Activated CD4-positive, alpha-beta T cell treated with anti-CD3 and anti-CD28 coated beads, Interleukin-10, Interleukin-2, amounts not matched to agents 100 ng/mL and 50 ng/mL, durations not matched to agents 16 hours and 8 hours (primary cell): Measurements from ENCODE around the gene FOXF1.

Experiments
- DNase-seq: peaks from one replicate; pipeline ENCODE4 v3.0.0-alpha.2; 2020

FOXF1 gene

DNA sequence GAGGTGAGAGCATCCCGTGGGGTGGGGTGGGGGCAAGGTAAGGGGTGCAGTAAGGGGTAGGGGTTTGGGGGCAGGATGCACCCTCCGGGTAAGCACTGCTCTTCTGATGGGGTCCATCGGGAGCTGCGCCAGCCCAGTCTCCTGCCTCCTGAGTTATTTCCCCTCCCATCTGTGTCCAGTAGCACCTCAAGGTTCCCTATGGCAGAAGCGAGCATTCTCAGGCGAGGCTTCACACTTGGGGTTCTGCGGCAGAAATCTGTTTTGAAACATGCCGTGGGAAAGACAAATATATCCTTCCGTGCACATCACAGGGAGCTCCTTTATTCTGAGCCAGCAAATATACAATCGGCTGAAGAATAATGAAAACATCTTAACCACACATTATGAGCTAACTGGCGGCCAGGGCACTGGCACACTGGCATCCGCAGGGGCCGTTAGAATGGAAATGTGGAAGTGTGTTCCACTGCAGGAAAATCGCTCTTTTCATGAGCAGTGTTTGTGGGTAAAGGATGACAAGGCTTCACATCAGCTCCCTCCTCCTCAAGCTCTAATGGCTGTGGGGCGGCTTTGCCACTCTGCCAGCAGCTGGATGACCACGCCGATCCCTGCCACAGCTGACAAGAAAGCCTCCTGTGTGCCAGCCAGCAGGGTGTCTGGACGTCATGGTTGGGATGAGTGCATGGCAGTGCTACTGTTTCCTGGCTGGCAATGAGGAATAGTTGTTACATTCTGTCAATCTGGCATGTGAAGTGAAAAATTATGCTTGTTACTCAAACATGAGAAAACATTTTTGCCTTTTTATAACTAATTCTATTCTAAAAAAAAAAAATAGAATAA lies 24.7 kb downstream of the FOXF1 start:
- no peak for DNase-seq

DNA sequence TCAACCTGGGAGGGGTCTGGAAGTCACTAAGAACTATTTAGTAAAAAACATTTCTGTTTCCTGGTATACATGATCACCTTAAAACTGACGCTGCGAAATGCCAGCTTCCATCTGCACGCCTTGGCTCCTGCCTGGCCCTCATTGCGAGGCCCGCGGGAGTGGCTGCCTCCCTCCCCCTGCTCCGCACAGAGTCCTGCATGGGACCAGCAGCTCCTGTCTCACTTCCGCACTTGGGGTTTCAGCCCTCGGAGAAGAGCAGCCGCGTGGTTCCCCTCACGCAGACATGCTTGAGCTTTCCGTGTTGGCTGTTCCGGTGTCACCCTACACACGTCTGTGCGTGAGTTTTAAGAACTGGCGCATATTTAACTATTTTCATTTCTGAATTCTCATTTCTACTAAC lies 26.3 kb downstream of the FOXF1 start:
- DNase-seq: no peak

DNA sequence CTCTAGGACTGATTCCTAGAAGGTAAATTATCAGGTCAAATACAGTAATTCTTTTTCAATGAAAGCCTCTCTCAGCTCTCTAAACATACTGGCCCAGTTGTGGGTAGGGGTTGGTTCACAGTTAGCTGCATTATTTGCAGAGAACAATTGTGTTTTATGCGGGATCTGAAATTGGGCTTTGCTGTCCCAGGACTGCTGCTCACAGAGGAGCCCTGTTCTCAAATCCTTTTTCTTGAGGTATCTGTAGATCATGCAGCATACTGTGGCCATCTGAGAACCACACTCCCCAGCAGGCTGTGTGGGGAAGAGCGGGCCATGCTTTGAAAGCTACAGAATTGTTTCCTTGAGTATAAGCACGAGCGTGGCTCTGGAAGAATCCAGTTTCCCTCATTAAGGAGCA lies 27.2 kb downstream of the FOXF1 start:
- DNase-seq: no peak

DNA sequence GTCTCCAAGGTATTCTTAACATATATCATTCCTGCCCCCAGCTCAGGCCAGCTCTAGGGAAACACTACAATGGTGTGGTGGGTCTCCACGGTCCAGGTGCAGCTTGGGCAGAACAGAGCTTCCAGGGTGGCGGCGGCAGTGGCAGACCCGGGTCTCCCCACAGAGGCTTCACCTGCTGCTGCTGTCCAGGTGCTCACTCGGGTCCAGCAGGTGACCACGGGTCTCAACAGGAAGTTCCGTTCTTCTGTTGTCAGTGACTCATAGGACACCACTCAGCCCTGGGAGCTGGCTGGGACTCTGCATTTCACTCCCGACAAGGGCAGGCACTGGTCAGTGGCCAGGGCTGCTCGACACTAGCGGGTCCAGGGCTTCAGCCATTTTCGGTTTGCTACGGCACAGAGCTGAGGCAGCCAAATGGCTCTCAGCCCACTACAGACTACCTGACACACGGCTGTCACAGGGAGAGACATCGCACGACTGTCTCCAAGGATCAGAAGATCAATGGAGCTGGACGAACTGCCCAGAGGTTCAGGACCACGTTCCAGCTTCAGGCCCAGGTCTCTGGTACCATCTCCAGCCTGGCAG lies 28.0 kb downstream of the FOXF1 start:
- no peak for DNase-seq

DNA sequence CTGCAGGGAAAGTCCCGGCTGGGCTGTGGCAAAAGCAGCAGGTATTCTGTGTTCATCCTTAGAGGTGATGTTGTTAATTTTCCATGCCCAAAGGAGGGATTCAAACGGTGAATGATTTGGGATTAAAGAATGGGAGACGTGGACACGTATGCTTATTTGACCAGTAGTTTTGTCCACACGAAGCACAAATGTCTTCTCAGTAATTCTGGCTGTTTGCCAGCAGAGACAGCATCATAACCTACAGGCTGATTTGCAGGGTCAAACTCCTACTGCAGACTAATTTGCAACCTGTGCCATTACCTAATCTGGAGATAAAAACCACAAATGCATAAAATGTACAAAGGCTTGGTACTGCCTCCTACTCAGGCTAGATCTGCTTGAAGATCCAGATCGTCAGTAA lies 30.6 kb downstream of the FOXF1 start:
- no peak for DNase-seq

DNA sequence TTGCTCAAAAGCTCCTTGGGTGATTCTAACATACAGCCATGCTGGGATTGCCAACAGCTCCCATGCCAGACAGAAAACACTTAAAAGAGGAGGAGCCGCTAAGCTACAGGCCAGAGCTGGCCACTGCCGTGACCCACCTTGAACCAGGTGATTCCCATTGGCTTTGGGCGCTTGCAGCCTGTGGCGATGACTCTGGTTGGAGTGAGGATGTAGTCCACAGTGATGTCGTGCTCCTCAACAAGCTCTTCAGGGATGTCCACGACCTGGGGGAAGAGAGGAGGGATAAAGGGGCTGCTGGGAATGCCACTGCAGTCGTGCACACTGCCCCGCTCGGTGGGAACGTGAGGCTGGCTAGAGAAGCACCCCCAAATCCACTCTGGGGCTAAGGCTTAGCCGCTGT lies 31.2 kb downstream of the FOXF1 start:
- DNase-seq: no peak

DNA sequence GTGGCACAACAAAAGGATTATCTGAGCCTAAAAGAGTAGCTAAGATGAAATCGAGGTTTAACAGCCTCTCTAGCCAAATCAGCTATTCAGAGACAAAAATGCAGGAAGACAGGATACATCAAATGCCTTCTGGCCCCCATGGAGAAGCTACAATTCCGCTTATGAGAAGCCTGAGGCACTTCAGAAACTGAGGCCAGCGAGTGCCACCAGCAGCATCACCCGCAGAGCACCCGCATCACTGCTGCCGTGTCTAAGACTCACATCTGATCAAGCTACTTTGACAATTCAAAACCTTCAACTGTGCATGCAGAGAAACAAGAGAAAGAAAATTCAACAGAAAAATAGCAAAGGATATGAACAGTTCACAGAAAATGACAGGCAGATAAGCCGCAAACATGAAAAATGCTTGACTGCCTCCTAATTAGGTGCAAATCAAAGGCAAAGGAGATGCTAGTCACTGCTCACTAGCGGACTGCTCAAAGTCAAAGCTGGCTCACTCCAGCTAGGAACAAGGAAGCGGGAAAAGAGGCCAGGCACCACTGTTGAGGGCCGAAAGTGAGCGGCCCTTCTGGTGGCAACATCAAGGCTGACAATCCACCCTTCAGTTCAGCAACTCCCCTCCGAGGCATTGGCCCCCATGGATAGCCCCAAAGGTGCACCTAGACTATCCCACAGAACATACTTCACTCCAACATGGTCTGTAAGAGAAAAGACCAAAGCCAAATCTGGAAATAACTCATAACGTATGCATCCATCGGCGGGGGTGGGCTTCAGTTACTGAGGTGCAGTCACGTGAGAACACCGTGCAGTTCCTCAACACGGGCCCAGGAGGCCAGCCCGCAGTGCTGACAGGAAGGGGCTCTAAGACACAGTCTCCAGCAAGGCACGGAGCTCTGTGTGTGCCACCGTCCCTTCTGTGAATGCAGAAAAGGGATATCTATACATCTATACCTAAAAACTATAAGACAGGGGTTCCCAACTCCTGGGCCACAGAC lies 32.7 kb downstream of the FOXF1 start:
- no peak for DNase-seq

DNA sequence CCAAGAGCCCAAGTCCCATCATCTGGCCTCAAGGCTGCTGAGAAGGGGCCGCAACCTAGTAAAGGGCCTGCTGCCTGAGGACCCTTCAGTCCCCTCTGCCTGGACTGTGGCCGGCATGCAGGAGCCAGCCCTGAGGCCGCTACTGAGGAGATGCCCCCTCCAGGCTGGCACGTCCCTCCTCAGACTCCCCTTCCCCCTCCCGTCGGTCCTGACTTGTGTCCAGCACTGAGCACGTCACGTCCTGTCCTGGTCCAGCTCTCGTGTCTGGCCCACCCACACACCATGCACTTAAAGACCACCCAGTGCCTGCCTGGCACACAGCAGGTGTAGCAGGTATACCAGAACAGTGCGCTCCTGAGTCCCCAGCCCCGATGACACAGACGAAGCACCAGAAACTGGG lies 35.2 kb downstream of the FOXF1 start:
- DNase-seq: no peak

DNA sequence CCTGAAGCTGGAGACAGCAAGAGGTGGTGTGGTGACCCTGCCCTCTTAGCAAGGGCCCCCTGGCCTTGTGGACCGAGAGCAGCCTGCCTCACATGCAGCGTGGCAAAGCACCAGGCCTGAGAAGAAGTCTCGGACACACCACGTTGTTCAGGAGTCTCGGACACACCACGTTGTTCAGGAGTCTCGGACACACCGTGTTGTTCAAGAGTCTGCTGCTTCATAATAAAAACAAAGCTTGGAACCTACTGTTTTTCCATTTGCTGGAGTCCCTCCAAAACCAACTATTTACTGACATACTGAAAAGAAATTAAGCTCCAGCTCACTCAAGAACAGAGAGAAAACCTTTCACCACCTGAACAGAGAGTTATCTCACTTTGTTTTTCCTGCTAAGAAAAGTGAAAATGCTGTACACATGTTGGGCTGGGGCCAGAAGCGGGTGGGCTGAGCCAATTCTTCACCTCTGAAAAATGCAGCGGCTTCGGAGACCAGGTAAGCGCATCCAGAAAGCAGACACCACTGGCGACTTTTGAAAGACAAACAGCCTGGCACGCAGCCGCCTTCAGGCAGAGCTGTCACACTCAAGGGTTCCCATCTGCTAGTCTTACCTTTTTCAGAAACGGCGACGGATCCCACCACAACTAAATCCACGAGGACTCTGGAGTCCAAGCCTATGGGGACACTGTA lies 35.8 kb downstream of the FOXF1 start:
- DNase-seq: no peak

DNA sequence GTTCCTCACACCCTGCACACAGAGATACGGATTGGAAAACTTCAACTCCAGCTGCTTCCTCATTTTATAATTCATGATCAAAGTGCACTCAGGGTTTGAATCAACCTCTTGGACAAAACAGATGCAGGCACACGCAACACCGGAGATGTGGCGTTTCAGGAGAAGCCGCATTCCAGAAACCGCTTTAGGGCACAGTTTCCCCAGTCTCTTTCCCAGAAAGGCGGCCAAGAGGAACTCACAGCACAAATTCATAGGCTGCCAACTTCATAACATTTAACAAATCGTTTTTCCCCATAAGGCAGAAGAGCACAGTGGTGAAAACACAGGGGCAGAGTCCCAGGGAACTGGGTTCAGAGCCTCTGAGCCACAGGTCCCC lies 36.3 kb downstream of the FOXF1 start:
- no peak for DNase-seq

DNA sequence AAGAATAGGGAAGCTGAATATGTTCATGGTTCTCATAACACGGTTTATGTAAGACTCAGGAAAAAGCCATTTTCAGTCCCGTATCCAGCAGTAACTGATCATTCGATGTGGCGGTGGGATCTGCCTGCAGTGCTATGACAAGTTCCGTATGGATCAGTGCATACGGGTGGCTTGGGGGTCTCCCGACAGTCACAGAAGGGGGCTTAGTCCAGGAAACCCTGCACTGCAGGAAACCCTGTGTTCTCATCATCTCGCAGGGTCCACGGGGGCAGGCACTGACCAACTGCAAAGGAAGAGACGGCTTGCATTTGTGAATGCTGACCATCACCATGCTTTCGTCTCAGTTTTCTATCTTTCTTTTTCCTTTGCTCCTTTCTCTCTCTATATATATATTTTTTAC lies 37.0 kb downstream of the FOXF1 start:
- DNase-seq: no peak

DNA sequence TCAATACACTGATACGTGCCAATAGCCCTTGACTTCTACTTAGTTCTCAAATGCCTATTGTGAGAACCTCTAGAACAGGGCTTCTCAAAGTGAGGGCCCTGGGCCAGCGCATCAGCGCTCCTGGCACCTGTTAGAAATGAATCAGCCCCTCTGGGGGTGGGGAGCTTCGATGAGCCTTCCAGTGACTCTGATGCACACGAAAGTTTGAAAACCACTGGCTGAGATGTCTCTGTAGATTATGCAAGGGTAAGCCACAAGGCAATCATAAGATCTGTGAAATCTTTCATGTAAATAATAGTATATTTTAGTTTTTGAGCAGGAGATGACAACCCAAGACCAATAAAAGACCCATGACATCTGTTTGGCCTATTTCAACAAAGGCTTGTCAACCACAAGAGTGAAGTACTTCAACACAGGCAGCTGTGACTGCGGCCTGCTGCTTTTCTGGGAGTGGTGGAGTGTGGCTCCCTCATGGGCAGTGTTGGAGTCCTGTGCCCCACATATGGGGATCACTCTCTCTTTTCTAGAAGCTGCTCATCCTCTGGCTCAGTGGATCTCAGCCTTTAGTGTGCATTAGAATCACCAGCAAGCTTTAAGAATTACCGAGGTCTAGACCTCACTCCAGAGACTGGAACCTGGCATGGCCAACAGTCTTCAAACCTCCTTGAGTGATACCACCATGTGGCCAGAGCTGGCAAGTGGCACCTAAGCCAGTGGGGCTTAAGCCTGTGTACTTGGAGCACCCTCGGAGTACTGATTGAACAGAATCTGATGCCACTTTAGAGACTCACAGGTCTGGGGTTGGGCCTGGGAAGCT lies 39.0 kb downstream of the FOXF1 start:
- peak; percentile 69 for DNase-seq

DNA sequence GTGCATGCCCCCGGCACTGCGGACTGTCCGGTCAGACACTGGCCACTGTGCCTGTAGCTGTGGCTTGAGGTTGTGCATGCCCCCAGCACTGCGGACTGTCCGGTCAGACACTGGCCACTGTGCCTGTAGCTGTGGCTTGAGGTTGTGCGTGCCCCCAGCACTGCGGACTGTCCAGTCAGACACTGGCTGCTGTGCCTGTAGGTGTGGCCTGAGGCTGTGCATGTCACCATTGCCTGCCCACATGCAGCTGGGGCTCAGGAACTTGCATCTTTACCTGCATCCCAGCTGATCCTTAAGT lies 39.5 kb downstream of the FOXF1 start:
- no peak for DNase-seq

DNA sequence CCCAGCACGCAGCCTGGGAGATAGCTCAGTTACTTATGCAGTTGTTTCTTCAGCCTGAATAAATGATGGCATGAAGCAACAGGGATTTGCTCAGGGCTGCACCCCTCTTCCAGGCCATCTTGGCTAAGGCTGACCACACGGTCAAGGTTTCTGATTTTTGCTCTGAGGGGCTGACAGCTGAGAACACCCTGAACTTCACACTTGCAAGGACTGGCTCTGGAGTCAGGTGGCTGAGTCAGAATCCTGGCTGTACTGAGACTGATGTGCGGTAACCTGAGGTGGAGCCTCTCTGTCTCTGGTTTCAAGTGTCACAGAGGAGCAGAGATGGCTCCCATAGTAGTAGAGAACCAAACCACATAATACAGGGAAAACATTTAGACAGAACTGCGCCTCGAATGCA lies 40.0 kb downstream of the FOXF1 start:
- DNase-seq: no peak

DNA sequence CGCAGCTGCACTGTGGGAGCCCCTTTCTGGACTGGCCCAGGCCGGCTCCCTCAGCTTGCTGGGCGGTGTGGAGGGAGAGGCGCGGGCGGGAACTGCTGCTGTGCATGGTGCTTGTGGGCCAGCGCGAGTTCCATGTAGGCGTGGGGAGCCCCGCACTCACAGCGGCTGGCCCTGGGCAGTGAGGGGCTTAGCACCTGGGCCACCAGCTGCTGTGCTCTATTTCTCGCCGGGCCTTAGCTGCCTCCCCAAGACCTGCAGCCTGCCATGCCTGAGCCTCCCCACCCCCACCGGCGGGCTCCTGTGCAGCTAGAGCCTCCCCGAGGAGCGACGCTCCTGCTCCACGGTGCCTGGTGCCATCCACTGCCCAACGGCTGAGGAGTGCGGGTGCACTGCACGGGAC lies 43.0 kb downstream of the FOXF1 start:
- no peak for DNase-seq

DNA sequence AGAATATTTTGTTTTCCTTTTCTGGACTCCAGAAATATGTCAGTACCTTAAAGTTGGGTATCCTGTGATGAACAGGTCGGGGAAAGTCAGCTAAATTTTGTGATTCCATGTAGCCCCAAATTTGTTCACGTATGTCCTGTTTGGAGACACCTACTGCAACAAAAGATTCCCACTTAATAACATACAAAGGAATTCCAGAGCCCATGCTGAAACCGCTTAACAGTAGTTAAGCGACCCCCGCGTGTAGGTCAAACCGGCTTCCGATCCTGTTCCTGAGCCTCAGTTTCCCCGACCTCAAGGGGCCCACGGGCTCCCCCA lies 44.2 kb downstream of the FOXF1 start:
- DNase-seq: no peak

DNA sequence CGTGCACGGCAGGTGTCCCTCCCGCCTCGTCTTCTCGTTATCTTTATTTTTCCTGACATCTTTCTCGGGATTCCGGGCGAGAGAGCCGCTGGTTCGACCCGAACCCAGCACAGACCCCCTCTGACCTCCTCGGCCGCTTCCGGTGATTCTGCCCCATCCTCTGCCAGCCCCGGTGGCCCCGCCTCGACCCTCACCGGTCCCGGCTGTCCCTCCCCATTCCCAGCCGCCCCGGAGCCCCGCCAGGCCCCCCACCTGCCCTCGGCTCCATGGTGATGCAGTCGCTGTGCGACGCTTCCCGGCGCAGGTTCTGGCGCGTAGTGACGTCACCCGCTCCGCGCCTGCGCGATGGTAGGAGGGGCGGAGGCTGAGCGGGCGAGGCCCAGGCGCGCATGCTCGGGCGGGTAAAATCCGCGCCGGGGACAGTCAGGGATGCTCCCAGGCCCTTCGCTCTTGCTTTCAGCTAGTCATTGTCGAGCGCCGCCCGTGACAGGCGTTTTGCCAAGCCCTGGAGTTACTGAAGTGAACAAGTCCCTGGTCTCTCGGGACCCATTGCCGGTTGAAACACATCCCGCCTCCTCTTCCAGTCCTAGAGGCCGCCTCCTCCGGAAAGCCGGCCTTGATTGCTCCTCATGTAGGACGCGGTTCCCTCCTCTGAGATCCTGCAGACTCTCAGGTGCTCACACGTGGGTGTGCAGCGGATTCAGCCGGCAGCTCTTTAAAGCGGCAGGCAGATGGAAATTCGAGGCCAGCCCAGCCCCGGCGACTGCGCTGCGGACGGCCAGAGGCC lies 44.8 kb downstream of the FOXF1 start, which contains the start of gene MTHFSD:
MTHFSD (minus strand) TSS at position 319 of the 787 bp plus-strand sequence; CDS start at position 268, 51 bp downstream.
- peak; percentile 96 for DNase-seq

DNA sequence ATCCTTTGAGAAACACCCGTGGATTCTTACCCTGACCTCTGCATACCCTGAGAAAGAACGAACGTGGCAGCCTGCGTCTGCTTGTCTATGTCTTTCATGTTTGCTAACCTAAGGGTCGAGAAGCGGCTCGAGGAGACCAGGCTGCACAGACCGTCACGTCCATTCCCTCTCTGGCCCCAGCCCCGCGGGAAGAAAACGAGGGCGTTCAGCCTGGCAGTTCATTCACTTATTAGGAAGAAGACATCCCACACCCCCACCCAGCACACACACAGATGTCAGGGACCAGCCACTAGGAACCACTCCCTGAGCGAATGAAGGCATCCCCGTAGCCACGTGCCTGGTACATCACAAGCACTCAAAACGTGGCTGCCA lies 45.4 kb downstream of the FOXF1 start:
- DNase-seq: no peak

DNA sequence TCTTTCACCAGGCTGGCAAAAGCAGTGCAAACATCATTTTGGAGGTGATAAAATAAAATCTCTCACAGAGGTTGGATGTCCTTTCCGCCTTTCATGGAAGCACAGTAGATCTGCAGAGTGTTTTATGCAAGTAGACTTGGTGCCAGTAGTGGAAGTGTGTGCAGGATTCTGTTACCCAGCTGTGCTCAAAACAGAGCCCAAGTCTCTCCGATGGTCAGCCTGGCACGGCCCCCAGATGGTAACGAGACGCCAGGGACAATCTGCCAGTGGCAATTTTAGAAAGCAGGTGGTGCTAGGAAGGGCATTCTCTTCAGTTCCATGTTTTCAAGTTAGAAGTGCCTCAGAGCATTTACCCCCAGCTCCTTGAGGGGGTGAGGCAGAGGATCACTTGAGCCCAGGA lies 46.2 kb downstream of the FOXF1 start:
- no peak for DNase-seq

DNA sequence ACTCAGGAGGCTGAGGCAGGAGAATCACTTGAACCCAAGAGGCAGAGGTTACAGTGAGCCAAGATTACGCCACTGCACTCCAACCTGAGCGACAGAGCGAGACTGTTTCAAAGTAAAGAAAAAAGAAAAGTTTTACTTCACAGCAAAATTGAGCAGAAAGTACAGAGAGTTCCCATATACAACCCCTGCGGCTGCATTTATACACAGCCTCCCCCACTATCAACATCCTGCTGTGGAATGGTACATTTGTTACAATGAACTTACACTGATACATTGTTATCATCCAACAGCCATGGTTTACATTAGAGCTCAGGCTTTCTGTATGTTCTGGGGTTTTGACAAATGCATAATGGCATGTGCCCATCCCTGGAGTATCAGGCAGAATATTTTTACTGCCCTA lies 47.3 kb downstream of the FOXF1 start:
- no peak for DNase-seq

DNA sequence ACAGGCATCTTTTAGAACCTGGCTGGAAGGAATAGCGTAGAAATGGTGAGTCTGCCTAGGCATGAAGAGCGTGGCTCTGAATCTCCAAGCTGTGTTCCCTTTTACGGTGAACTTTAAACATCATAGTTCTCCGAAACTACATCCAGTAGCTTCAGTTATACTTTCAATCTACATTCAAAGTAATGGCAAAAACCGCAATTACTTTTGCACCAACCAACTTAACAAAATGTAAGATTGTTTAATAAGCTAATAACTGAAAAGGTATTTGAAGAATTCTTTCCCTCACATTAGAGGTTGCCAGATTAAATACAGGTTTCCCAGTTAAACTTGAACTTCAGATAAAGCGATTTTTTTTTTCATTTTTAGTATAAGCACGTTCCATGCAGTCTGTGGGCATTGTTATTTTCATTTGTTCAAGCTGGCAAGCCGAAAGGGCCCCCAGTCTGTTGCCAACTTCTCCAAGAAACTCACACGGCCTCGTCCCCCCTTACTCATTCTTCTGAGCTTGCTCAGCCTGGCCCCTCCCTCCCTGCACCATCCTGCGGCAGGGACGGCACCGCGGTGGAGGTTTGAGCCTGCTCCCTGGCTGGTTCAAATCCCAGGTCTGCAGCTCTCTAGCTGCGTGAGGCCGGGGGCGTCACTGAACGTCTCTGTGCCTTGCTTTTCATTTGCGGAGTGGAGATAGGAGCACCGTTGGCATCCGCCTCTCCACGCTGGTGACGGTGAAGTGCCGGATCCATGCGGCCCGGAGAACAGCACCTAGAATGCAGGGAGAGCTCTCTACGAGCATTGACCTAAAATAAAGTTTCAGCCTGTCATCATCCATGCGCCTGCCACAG lies 48.2 kb downstream of the FOXF1 start:
- DNase-seq: no peak
